ENCODE data around the gene PNCK. TPM values are rescaled to one million over a fixed set of nuclear protein-coding genes. Genes with fewer than 3 reads are reported as not detected.

Gene PNCK
- total and polyA plus RNA-seq, 2 of the 13 experiments (the other 11 are each of a cell fraction or from before 2014, with no cell fraction given) = 33.1 TPM; not detected in 1

DNA sequence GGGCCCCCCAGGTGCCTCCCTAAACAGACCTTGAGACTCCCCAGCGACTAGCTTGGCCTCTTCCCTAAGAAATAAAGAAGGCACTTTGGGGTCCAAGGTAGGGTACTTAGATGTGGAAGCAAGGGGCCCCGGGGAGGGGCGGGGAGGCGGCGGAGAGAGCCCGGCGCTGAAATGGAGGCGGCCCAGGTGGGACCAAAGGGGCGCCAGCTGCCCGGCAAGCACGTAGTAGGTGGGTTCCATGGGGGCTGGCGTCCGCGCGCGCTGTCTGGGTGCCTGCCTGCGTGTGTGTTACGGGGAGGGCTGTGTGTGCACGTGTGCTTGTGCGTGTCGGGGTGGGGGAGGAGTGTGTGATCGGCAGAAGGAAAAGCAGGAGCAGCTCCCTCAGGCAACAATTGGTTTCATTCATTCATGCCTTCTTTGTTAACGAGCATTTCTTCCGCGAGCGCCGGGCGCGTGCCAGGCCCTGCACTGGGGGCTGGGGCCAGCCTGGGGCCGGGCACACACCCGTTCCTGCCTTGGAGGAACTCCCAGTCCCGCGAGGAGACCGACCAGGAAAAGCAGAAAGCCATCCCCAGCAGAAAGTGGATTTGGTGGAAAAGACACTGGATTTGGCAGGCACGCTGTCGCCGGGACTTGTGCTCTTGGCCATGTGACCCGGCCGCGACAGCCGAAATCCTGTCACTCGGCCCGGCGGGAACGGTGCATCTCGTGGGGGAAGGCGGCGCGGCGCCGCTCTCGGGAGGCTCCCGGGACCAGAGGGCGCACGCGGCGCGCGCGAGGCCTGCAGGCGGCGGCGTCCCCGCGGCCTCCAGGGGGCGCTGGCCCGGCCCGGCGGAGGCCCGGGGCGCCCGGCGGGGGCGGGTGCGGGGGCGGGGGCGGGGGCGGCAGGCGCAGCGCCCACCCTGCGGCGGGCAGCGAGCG is 29.9 kb downstream of the PNCK start (continued):
- TF ChIP-seq, protein P1, sequence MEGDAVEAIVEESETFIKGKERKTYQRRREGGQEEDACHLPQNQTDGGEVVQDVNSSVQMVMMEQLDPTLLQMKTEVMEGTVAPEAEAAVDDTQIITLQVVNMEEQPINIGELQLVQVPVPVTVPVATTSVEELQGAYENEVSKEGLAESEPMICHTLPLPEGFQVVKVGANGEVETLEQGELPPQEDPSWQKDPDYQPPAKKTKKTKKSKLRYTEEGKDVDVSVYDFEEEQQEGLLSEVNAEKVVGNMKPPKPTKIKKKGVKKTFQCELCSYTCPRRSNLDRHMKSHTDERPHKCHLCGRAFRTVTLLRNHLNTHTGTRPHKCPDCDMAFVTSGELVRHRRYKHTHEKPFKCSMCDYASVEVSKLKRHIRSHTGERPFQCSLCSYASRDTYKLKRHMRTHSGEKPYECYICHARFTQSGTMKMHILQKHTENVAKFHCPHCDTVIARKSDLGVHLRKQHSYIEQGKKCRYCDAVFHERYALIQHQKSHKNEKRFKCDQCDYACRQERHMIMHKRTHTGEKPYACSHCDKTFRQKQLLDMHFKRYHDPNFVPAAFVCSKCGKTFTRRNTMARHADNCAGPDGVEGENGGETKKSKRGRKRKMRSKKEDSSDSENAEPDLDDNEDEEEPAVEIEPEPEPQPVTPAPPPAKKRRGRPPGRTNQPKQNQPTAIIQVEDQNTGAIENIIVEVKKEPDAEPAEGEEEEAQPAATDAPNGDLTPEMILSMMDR (CRISPR knock-in tag; IDR thresholded peaks at IDR 0.05) = peak; percentile 28; the same call in 1 of the 2 replicates
- TF ChIP-seq FOXO1 (CRISPR knock-in tag; IDR thresholded peaks at IDR 0.05) (no peak), MYC (CRISPR knock-in tag; IDR thresholded peaks at IDR 0.05; ENCODE audit: borderline replicate concordance) (peak; percentile 27; the same call in 1 of the 2 replicates), ZBTB42 (CRISPR knock-in tag; IDR thresholded peaks at IDR 0.05) (no peak), KAT7 (CRISPR knock-in tag; IDR thresholded peaks at IDR 0.05; ENCODE audit: borderline replicate concordance) (no peak), ATAD3A (CRISPR knock-in tag; IDR thresholded peaks at IDR 0.05) (no peak), NFKB2 (CRISPR knock-in tag; IDR thresholded peaks at IDR 0.05; ENCODE audit: borderline replicate concordance) (no peak; the same call in 1 of the 2 replicates), CENPX (CRISPR knock-in tag; IDR thresholded peaks at IDR 0.05) (no peak), ARNTL (CRISPR knock-in tag; IDR thresholded peaks at IDR 0.05) (0 out of 2 replicates have a peak, but pooled peaks have one; percentile 30), ZNF577 (CRISPR knock-in tag; IDR thresholded peaks at IDR 0.05; ENCODE audit: borderline replicate concordance, low read depth) (no peak), ZMYM4 (CRISPR knock-in tag; IDR thresholded peaks at IDR 0.05) (no peak), TBX2 (CRISPR knock-in tag; IDR thresholded peaks at IDR 0.05; ENCODE audit: borderline replicate concordance) (no peak), MLLT10 (CRISPR knock-in tag; IDR thresholded peaks at IDR 0.05) (no peak; the same call in 1 of the 2 replicates), FOXA1 (IDR thresholded peaks at IDR 0.05) (no peak), FOXA1 (CRISPR knock-in tag; IDR thresholded peaks at IDR 0.05) (no peak), ATF7-NPFF (CRISPR knock-in tag; IDR thresholded peaks at IDR 0.05; ENCODE audit: low read depth) (no peak), MZF1 (CRISPR knock-in tag; IDR thresholded peaks at IDR 0.05; ENCODE audit: borderline replicate concordance) (no peak), TCF12 (IDR thresholded peaks at IDR 0.05) (no peak), TCF12 (CRISPR knock-in tag; IDR thresholded peaks at IDR 0.05) (no peak), ZNF749 (CRISPR knock-in tag; IDR thresholded peaks at IDR 0.05; ENCODE audit: borderline replicate concordance) (no peak)
- TF ChIP-seq, protein P2, sequence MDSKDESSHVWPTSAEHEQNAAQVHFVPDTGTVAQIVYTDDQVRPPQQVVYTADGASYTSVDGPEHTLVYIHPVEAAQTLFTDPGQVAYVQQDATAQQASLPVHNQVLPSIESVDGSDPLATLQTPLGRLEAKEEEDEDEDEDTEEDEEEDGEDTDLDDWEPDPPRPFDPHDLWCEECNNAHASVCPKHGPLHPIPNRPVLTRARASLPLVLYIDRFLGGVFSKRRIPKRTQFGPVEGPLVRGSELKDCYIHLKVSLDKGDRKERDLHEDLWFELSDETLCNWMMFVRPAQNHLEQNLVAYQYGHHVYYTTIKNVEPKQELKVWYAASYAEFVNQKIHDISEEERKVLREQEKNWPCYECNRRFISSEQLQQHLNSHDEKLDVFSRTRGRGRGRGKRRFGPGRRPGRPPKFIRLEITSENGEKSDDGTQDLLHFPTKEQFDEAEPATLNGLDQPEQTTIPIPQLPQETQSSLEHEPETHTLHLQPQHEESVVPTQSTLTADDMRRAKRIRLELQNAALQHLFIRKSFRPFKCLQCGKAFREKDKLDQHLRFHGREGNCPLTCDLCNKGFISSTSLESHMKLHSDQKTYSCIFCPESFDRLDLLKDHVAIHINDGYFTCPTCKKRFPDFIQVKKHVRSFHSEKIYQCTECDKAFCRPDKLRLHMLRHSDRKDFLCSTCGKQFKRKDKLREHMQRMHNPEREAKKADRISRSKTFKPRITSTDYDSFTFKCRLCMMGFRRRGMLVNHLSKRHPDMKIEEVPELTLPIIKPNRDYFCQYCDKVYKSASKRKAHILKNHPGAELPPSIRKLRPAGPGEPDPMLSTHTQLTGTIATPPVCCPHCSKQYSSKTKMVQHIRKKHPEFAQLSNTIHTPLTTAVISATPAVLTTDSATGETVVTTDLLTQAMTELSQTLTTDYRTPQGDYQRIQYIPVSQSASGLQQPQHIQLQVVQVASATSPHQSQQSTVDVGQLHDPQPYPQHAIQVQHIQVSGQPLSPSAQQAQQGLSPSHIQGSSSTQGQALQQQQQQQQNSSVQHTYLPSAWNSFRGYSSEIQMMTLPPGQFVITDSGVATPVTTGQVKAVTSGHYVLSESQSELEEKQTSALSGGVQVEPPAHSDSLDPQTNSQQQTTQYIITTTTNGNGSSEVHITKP (CRISPR knock-in tag; IDR thresholded peaks at IDR 0.05; ENCODE audit: low read depth) = no peak
- TF ChIP-seq, protein P3, sequence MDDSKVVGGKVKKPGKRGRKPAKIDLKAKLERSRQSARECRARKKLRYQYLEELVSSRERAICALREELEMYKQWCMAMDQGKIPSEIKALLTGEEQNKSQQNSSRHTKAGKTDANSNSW (CRISPR knock-in tag; IDR thresholded peaks at IDR 0.05; ENCODE audit: borderline replicate concordance) = no peak

Data from HepG2 (cell line).